ENCODE data around the gene NEO1.

NEO1 gene

DNA sequence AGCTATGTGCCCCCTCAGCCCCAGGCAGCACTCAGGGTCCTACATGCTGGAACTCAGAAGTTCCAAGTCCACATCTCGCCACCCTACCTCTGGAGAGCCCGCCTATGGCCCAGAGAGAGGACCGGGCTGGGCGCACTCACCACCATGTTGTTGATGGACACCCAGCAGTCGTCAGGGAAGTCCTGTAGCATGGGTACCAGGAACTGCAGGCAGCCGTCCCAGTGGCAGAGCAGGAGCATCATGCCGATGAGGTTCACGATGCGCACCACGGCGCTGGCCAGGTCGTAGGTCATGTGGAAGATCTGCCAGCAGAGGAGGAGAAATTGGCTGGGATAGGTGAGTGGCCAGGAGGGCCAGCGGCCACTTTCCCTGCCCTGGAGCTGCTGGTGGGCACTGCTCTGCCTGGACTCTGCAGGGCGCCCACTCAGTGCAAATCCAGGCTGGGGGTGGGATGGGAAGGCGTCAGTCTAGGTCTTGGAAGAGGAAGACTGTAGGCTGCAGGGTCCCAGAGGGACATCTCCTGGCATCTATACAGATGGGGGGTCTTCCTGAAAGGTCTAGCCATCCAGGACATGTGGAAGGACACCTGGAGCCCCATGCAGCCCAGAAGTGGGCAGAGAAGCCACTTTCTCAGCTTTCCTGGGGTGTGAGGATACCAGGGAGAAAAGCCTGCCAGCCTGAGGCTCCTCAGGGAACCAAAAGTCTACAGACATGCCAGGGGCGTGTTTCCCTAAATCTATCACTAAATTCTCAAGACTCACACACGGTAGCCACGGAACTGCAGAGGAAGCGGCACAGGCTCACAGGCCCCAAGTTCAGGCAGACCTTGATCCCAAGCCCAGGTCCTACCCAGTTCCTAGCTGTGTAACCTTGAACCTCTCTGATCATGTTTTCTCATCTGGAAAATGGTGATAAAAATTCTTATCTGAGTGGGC is 280.0 kb downstream of the NEO1 start:
- Histone ChIP-seq H3K36me3 (ENCODE audit: control insufficient read depth in 5 of 5, insufficient read depth in 5 of 5, low read length in 5 of 5) (no peaks in the 10 kb centered on the region), H3K9me3 (ENCODE audit: control insufficient read depth in 5 of 5, low read length in 5 of 5) (no peaks in the 10 kb centered on the region), H3K4me3 (ENCODE audit: low read depth in 1 of 5, low read length in 5 of 5) (no peak overlapping the region), H3K27me3 (ENCODE audit: control insufficient read depth in 5 of 5, insufficient read depth in 4 of 5, low read length in 5 of 5) (peaks cover 0 to 7% (median 2%) of the 10 kb centered on the region in 5 donors), H3K27ac (ENCODE audit: low read depth, low read length) (no peak overlapping the region), H3K4me1 (ENCODE audit: control insufficient read depth in 5 of 5, insufficient read depth in 5 of 5, low read length in 5 of 5) (peaks cover 4 to 18% (median 11%) of the 10 kb centered on the region in 5 donors), H3K9ac (ENCODE audit: low read length in 5 of 5) (no peak overlapping the region)

DNA sequence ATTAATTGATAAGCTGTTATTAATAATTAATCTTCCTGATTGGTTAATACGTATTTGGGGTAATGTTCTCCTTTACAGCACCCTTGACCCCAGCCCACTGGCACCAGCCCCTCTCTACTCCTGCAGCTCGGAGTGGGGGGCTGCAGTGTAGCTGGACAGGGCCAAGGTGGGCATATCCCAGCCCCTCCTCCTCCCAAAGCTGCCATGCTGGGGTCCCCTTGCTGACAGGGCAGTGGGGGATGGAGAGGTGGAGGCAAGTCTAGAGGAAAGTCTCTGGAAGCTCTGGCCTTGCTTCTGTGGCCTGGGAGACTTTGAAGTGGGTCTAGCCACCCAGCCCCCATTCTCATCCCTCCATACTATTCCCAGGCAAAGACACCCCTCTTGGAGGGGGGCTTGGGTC is 280.7 kb downstream of the NEO1 start:
- H3K4me3 ChIP-seq (ENCODE audit: low read depth in 1 of 5, low read length in 5 of 5), result no peak overlapping the region
- H3K27ac ChIP-seq (ENCODE audit: low read depth, low read length), result no peak overlapping the region

DNA sequence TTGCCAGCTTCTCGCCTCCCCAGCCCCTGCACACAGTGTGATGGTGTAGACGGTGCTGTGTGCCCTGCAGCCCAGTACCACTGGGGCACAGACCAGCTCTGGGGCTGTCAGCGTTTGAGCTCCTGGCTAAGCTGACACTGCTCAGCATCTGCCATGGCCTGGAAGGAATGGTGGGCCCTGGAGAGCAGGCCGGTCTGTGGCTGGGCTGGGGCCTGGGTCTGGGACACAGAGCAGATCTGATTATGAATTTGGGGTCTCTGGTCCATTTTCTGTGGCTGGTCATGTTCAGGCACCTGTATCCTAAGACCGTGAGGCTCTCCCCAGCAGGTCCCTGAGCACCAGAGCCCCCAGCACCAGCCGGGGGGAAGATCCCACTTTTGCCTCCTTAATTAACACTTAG is 281.8 kb downstream of the NEO1 start:
- Histone ChIP-seq H3K27ac (ENCODE audit: low read depth, low read length) (no peak overlapping the region), H3K36me3 (ENCODE audit: control insufficient read depth in 5 of 5, insufficient read depth in 5 of 5, low read length in 5 of 5) (no peaks in the 10 kb centered on the region), H3K4me1 (ENCODE audit: control insufficient read depth in 5 of 5, insufficient read depth in 5 of 5, low read length in 5 of 5) (peaks cover 4 to 18% (median 11%) of the 10 kb centered on the region in 5 donors), H3K9ac (ENCODE audit: low read length in 5 of 5) (no peak overlapping the region), H3K4me3 (ENCODE audit: low read depth in 1 of 5, low read length in 5 of 5) (no peak overlapping the region), H3K9me3 (ENCODE audit: control insufficient read depth in 5 of 5, low read length in 5 of 5) (no peaks in the 10 kb centered on the region), H3K27me3 (ENCODE audit: control insufficient read depth in 5 of 5, insufficient read depth in 4 of 5, low read length in 5 of 5) (peaks cover 0 to 7% (median 2%) of the 10 kb centered on the region in 5 donors)

More for the DNA sequence above, 280.7 kb downstream of the NEO1 start:
- Histone ChIP-seq H3K27me3 (ENCODE audit: control insufficient read depth in 5 of 5, insufficient read depth in 4 of 5, low read length in 5 of 5) (peaks cover 0 to 7% (median 2%) of the 10 kb centered on the region in 5 donors), H3K9me3 (ENCODE audit: control insufficient read depth in 5 of 5, low read length in 5 of 5) (no peaks in the 10 kb centered on the region), H3K4me1 (ENCODE audit: control insufficient read depth in 5 of 5, insufficient read depth in 5 of 5, low read length in 5 of 5) (peaks cover 4 to 18% (median 11%) of the 10 kb centered on the region in 5 donors), H3K36me3 (ENCODE audit: control insufficient read depth in 5 of 5, insufficient read depth in 5 of 5, low read length in 5 of 5) (no peaks in the 10 kb centered on the region), H3K9ac (ENCODE audit: low read length in 5 of 5) (no peak overlapping the region)

DNA sequence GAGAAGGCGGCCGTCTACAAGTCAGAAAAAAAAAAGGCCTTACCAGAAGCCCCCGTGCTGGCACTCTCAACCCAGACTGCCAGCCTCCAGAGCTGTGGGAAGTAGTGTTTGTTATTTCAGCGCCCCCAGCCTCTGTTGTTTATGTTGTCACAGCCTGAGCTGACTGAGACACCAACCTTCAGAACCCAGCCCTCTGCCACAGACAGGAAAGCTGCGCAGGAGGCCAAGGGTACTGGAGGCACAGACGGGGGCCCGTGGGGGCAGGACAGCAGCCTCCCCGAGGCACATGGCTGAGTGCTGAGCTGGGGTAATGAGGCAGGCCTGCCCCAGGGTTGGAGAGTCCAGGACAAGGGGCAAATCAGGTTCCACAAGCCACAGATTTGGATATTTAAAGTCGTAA is 282.8 kb downstream of the NEO1 start:
- Histone ChIP-seq H3K9me3 (ENCODE audit: control insufficient read depth in 5 of 5, low read length in 5 of 5) (no peaks in the 10 kb centered on the region), H3K4me3 (ENCODE audit: low read depth in 1 of 5, low read length in 5 of 5) (no peak overlapping the region), H3K4me1 (ENCODE audit: control insufficient read depth in 5 of 5, insufficient read depth in 5 of 5, low read length in 5 of 5) (peaks cover 4 to 12% (median 9%) of the 10 kb centered on the region in 5 donors), H3K36me3 (ENCODE audit: control insufficient read depth in 5 of 5, insufficient read depth in 5 of 5, low read length in 5 of 5) (no peaks in the 10 kb centered on the region), H3K27ac (ENCODE audit: low read depth, low read length) (no peak overlapping the region), H3K9ac (ENCODE audit: low read length in 5 of 5) (no peak overlapping the region), H3K27me3 (ENCODE audit: control insufficient read depth in 5 of 5, insufficient read depth in 4 of 5, low read length in 5 of 5) (peaks cover 0 to 7% (median 2%) of the 10 kb centered on the region in 5 donors)

DNA sequence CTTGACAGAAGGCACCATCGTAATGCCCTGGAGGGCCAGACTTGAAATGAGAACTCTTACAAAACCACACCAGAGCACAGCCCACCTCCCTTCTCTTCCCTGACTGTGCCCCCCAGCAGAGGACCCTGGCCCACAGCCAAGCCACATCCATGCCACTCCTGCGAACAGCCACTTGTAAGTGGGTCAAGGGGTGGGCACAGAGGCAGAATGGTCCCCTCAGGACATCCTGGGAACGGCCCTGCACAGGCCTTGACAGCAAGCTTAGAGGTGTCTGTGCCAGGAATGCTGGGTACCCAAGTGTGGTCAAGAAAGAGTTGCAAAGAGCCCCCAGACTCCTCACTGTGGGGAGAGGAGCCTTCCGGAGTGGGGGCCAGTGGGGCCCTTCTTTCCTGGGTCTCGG is 283.2 kb downstream of the NEO1 start:
- Histone ChIP-seq H3K27me3 (ENCODE audit: control insufficient read depth in 5 of 5, insufficient read depth in 4 of 5, low read length in 5 of 5) (peaks cover 0 to 7% (median 2%) of the 10 kb centered on the region in 5 donors), H3K4me1 (ENCODE audit: control insufficient read depth in 5 of 5, insufficient read depth in 5 of 5, low read length in 5 of 5) (peaks cover under 1 to 8% (median 5%) of the 10 kb centered on the region in 5 donors), H3K27ac (ENCODE audit: low read depth, low read length) (no peak overlapping the region), H3K4me3 (ENCODE audit: low read depth in 1 of 5, low read length in 5 of 5) (no peak overlapping the region), H3K9ac (ENCODE audit: low read length in 5 of 5) (no peak overlapping the region), H3K9me3 (ENCODE audit: control insufficient read depth in 5 of 5, low read length in 5 of 5) (no peaks in the 10 kb centered on the region), H3K36me3 (ENCODE audit: control insufficient read depth in 5 of 5, insufficient read depth in 5 of 5, low read length in 5 of 5) (no peaks in the 10 kb centered on the region)

DNA sequence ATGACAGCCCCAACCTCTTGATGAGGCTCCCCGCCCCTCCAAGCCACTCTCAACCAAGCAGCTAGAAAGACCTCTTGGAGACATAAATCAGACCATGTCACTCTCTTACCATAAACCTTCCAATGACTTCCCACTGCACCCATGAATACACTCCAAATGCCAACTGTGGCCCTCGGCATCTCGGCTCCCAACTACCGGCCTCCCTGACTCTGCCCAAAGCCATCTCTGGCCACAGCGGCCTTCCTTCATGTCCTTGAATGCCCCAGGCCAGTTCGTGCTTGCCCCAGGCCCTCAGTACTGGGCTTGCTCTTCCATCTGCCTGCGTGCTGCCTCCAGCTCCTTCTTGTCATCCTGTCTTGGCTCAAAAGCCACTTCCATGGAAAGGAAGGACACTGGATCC is 284.5 kb downstream of the NEO1 start:
- Histone ChIP-seq H3K36me3 (ENCODE audit: control insufficient read depth in 5 of 5, insufficient read depth in 5 of 5, low read length in 5 of 5) (no peaks in the 10 kb centered on the region), H3K9me3 (ENCODE audit: control insufficient read depth in 5 of 5, low read length in 5 of 5) (no peaks in the 10 kb centered on the region), H3K27ac (ENCODE audit: low read depth, low read length) (no peak overlapping the region), H3K9ac (ENCODE audit: low read length in 5 of 5) (no peak overlapping the region), H3K4me1 (ENCODE audit: control insufficient read depth in 5 of 5, insufficient read depth in 5 of 5, low read length in 5 of 5) (no peaks in the 10 kb centered on the region), H3K4me3 (ENCODE audit: low read depth in 1 of 5, low read length in 5 of 5) (no peak overlapping the region), H3K27me3 (ENCODE audit: control insufficient read depth in 5 of 5, insufficient read depth in 4 of 5, low read length in 5 of 5) (peaks cover 0 to 7% (median 2%) of the 10 kb centered on the region in 5 donors)

DNA sequence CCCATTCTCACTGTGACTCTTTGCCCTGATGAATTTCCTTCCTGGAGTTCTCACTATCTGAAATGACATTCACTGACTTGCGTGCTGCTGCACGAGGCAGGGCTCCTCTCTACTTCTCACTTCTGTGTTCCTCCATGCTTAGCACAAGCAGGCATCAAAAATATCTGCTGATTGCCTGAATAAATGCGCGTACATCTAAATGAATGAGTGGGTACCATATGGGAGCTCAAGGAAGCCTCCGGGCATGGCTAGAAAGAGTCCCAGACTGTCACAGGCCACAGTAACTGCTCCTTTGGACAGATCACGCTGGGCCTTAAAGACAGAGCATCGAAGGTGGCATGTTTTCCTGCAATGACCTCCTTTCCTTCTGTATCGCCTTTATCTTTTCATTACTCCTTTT is 284.9 kb downstream of the NEO1 start:
- H3K4me3 ChIP-seq (ENCODE audit: low read depth in 1 of 5, low read length in 5 of 5), result no peak overlapping the region
- no peak overlapping the region for H3K27ac ChIP-seq (ENCODE audit: low read depth, low read length)
- H3K9me3 ChIP-seq (ENCODE audit: control insufficient read depth in 5 of 5, low read length in 5 of 5), result no peaks in the 10 kb centered on the region
- H3K9ac ChIP-seq (ENCODE audit: low read length in 5 of 5), result no peak overlapping the region
- H3K4me1 ChIP-seq (ENCODE audit: control insufficient read depth in 5 of 5, insufficient read depth in 5 of 5, low read length in 5 of 5), result no peaks in the 10 kb centered on the region
- peaks cover 0 to 7% (median 2%) of the 10 kb centered on the region in 5 donors for H3K27me3 ChIP-seq (ENCODE audit: control insufficient read depth in 5 of 5, insufficient read depth in 4 of 5, low read length in 5 of 5)
- H3K36me3 ChIP-seq (ENCODE audit: control insufficient read depth in 5 of 5, insufficient read depth in 5 of 5, low read length in 5 of 5), result no peaks in the 10 kb centered on the region

DNA sequence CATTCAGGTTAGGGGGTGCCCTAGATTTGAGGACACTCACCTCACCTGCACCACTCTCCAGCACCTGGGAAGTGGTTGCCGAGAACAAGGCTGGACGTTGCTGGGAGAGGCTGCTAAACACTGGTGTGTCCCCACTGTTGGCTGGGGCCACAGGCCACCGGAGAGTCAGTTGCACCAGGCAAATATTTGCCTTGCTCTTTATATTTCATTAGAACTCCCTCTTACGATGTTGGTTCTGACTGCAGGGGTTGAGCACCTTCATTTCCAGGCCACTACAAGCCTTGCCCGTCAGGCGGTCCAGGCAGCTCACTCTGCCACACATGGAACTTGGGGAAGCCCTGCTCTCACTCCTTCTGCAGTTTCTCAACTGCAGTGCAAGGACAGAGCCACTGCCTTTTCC is 285.8 kb downstream of the NEO1 start:
- H3K27ac ChIP-seq (ENCODE audit: low read depth, low read length), result no peak overlapping the region
- no peak overlapping the region for H3K4me3 ChIP-seq (ENCODE audit: low read depth in 1 of 5, low read length in 5 of 5)
- peaks cover 0 to 3% (median under 1%) of the 10 kb centered on the region in 5 donors for H3K9me3 ChIP-seq (ENCODE audit: control insufficient read depth in 5 of 5, low read length in 5 of 5)
- H3K9ac ChIP-seq (ENCODE audit: low read length in 5 of 5), result no peak overlapping the region
- no peaks in the 10 kb centered on the region for H3K4me1 ChIP-seq (ENCODE audit: control insufficient read depth in 5 of 5, insufficient read depth in 5 of 5, low read length in 5 of 5)
- peaks cover 0 to 7% (median 2%) of the 10 kb centered on the region in 5 donors for H3K27me3 ChIP-seq (ENCODE audit: control insufficient read depth in 5 of 5, insufficient read depth in 4 of 5, low read length in 5 of 5)
- H3K36me3 ChIP-seq (ENCODE audit: control insufficient read depth in 5 of 5, insufficient read depth in 5 of 5, low read length in 5 of 5), result no peaks in the 10 kb centered on the region

DNA sequence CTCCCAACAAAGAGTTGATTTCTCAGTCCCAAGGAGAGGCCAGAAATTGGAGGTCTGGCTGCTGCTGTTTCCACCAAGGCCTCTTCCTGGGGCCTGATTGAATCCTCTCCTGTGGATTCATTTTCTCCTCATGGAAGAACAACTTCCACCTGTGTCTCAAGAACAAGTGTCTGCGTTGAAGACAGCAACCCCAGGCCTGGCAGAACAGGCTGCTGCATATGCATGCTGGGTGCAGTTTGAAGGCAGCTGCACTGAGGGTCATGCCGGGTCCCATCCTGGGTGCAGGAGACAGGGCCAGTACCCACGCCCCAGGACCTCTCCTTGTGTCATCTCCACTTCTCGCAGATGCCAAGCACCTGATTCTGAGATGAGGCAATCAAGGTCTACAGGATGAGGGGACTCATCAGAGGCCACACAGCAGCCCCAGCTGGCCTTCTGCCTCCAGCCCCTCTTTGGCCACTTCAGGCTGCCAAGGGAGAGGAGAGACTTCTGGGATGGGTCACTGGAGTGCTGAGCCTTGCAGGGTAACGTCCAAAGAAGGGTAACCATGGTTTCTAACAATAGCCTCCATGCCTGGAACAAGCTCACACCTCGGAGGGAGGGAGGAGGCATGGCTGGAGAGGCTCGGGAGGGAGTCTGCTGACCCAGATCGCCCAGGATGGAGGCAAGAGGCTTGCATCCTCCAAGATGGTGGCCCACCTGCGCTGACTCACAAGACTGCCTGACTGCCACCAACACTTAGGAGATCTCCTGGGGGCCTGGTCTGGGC is 286.5 kb downstream of the NEO1 start:
- Histone ChIP-seq H3K27me3 (ENCODE audit: control insufficient read depth in 5 of 5, insufficient read depth in 4 of 5, low read length in 5 of 5) (peaks cover 0 to 7% (median 2%) of the 10 kb centered on the region in 5 donors), H3K9ac (ENCODE audit: low read length in 5 of 5) (no peak overlapping the region), H3K36me3 (ENCODE audit: control insufficient read depth in 5 of 5, insufficient read depth in 5 of 5, low read length in 5 of 5) (no peaks in the 10 kb centered on the region)

More for the DNA sequence above, 286.5 kb downstream of the NEO1 start:
- Histone ChIP-seq H3K4me3 (ENCODE audit: low read depth in 1 of 5, low read length in 5 of 5) (no peak overlapping the region), H3K27ac (ENCODE audit: low read depth, low read length) (no peak overlapping the region), H3K4me1 (ENCODE audit: control insufficient read depth in 5 of 5, insufficient read depth in 5 of 5, low read length in 5 of 5) (no peaks in the 10 kb centered on the region), H3K9me3 (ENCODE audit: control insufficient read depth in 5 of 5, low read length in 5 of 5) (peaks cover 0 to 7% (median 3%) of the 10 kb centered on the region in 5 donors)
